GM19193 (cell line): ENCODE results near the gene COBL.

Source experiments
- POLR2A ChIP-seq: IDR thresholded peaks from 4 replicates; pipeline ENCODE4 v1.6.1; 2011; ENCODE audit not compliant: insufficient read depth, insufficient read length; ENCODE audit errors: extremely low read depth

COBL gene

GRCh38 chr7:51038573-51038972 is 278.0 kb downstream of the COBL start:
- no peak for TF ChIP-seq POLR2A

GRCh38 chr7:51035716-51036115 is 280.9 kb downstream of the COBL start:
- TF ChIP-seq POLR2A: no peak

- no peak for TF ChIP-seq POLR2A
These were observed 281.9 kb downstream of the COBL start for GRCh38 chr7:51034521-51035264.

GRCh38 chr7:51033727-51034520 is 282.7 kb downstream of the COBL start:
- TF ChIP-seq POLR2A: no peak

- no peak for TF ChIP-seq POLR2A
These were observed 284.7 kb downstream of the COBL start for GRCh38 chr7:51031791-51032515.

- TF ChIP-seq POLR2A: no peak
These were observed 285.4 kb downstream of the COBL start for GRCh38 chr7:51031216-51031615.

- TF ChIP-seq POLR2A: no peak
These were observed 286.9 kb downstream of the COBL start for GRCh38 chr7:51029701-51030191.

- no peak for TF ChIP-seq POLR2A
These were observed 287.5 kb downstream of the COBL start for GRCh38 chr7:51029131-51029530.

GRCh38 chr7:51027935-51028830 is 288.4 kb downstream of the COBL start:
- TF ChIP-seq POLR2A: no peak

- no peak for TF ChIP-seq POLR2A
These were observed 289.3 kb downstream of the COBL start for GRCh38 chr7:51027106-51027934.

- TF ChIP-seq POLR2A: no peak
These were observed 290.3 kb downstream of the COBL start for GRCh38 chr7:51026341-51026740.

GRCh38 chr7:51025668-51026067 is 290.9 kb downstream of the COBL start:
- no peak for TF ChIP-seq POLR2A

GRCh38 chr7:51024867-51025266 is 291.7 kb downstream of the COBL start:
- no peak for TF ChIP-seq POLR2A
